Measurements from ENCODE around the gene ZNF324B. TPM values are rescaled to one million over a fixed set of nuclear protein-coding genes. Genes with fewer than 3 reads are reported as not detected.

ZNF324B gene
- total RNA-seq, 1 experiment from 2014 or later, result 7.2 TPM

DNA sequence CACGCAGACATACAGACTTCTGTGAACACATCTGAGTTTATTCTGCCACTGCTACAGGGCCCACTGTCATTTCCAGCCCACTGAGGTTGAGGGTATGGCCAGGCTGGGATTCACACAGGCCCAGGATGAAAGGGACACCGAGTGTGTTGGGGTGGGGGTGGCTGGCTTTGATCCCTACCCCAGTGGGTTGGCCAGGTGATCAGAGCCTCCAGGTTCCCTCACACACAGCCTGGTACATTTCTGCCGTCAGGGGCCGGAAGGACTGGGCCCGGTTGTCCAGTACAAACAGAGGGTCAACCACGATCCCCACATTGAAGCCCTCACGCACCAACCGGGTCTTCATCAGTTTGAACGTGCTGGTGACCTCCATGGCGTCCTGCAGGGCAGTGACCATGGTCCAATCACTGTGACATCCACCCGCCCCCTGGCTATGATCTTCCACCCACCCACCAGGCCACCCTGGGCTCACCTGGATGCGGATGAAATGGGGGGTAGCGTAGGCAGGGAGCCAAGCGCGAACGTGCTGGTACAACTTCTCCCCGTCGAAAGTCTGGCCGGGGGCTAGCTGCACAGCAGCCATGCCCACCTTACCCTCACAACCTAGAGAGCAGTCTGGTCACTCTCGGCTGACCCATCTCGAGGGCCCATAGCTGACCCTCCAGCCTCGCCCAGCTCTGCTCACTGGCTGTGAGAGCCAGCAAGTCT, 47.0 kb downstream of the ZNF324B start:
- Mint-ChIP-seq H3K4me1 (ENCODE audit: insufficient read depth, unreplicated experiment) (peaks cover 17% of the 10 kb centered on the region), H3K36me3 (ENCODE audit: insufficient read depth, unreplicated experiment) (peaks cover 15% of the 10 kb centered on the region), H3K27ac (ENCODE audit: low read depth, unreplicated experiment) (peak overlapping the region; percentile 86), H3K4me3 (ENCODE audit: unreplicated experiment) (peak overlapping the region; percentile 83), H3K27me3 (ENCODE audit: insufficient read depth, unreplicated experiment) (no peaks in the 10 kb centered on the region), H3K9me3 (ENCODE audit: unreplicated experiment) (peaks cover 22% of the 10 kb centered on the region)
- BruUV-seq (replicated peaks), result TSS peak; percentile 71
- ChIA-PET CTCF (no interaction called here), POLR2A (interaction anchor here (0.6 to 2.5 kb wide), 9 partner anchors 14 to 180 kb away, joined by 3 to 27 read pairs (median 6); partner anchors contain the start of genes CHMP2A, TRIM28, ZBTB45 and ZSCAN22)
- TF ChIP-seq, protein P1, sequence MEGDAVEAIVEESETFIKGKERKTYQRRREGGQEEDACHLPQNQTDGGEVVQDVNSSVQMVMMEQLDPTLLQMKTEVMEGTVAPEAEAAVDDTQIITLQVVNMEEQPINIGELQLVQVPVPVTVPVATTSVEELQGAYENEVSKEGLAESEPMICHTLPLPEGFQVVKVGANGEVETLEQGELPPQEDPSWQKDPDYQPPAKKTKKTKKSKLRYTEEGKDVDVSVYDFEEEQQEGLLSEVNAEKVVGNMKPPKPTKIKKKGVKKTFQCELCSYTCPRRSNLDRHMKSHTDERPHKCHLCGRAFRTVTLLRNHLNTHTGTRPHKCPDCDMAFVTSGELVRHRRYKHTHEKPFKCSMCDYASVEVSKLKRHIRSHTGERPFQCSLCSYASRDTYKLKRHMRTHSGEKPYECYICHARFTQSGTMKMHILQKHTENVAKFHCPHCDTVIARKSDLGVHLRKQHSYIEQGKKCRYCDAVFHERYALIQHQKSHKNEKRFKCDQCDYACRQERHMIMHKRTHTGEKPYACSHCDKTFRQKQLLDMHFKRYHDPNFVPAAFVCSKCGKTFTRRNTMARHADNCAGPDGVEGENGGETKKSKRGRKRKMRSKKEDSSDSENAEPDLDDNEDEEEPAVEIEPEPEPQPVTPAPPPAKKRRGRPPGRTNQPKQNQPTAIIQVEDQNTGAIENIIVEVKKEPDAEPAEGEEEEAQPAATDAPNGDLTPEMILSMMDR (IDR thresholded peaks at IDR 0.05; ENCODE audit: unreplicated experiment), result no peak
- DNase-seq (ENCODE audit: unreplicated experiment), result no peak
- intact Hi-C loops (cut with micrococcal nuclease), result no loop called here

- ChIA-PET CTCF (interaction anchor here (0.8 to 3.0 kb wide), 4 partner anchors 14 to 21 kb away, joined by 3 to 21 read pairs (median 4); partner anchors contain the start of gene ZBTB45), POLR2A (interaction anchor here (0.6 to 2.5 kb wide), 11 partner anchors 15 to 181 kb away, joined by 3 to 27 read pairs (median 6); partner anchors contain the start of genes CHMP2A, TRIM28, ZBTB45 and ZNF837)
- H3K4me1 Mint-ChIP-seq (ENCODE audit: insufficient read depth, unreplicated experiment), result peaks cover 17% of the 10 kb centered on the region
- H3K9me3 Mint-ChIP-seq (ENCODE audit: unreplicated experiment), result peaks cover 22% of the 10 kb centered on the region
- TF ChIP-seq, protein P1 (IDR thresholded peaks at IDR 0.05; ENCODE audit: unreplicated experiment), result peak; percentile 11
- H3K36me3 Mint-ChIP-seq (ENCODE audit: insufficient read depth, unreplicated experiment), result peaks cover 15% of the 10 kb centered on the region
- H3K27ac Mint-ChIP-seq (ENCODE audit: low read depth, unreplicated experiment), result peak overlapping the region; percentile 86
- H3K27me3 Mint-ChIP-seq (ENCODE audit: insufficient read depth, unreplicated experiment), result no peaks in the 10 kb centered on the region
- peak; percentile 100 for DNase-seq (ENCODE audit: unreplicated experiment)
- peak overlapping the region; percentile 83 for H3K4me3 Mint-ChIP-seq (ENCODE audit: unreplicated experiment)
- intact Hi-C loops (cut with micrococcal nuclease), result no loop called here
- no TSS peak for BruUV-seq (replicated peaks)
Measured at GRCh38 chr19:58499021-58499927, 47.9 kb downstream of the ZNF324B start.

GRCh38 chr19:58500242-58500641, 48.8 kb downstream of the ZNF324B start:
- H3K9me3 Mint-ChIP-seq (ENCODE audit: unreplicated experiment), result peaks cover 22% of the 10 kb centered on the region
- ChIA-PET CTCF (interaction anchor here (0.6 to 3.0 kb wide), 5 partner anchors 11 to 20 kb away, joined by 3 to 21 read pairs (median 3); partner anchors contain the start of gene ZBTB45), POLR2A (interaction anchor here (0.6 to 2.5 kb wide), 5 partner anchors 14 to 54 kb away, joined by 3 to 27 read pairs (median 7); partner anchors contain the start of genes CHMP2A, TRIM28 and ZBTB45)
- peak overlapping the region; percentile 86 for H3K27ac Mint-ChIP-seq (ENCODE audit: low read depth, unreplicated experiment)
- TF ChIP-seq, protein P1 (IDR thresholded peaks at IDR 0.05; ENCODE audit: unreplicated experiment), result no peak
- H3K27me3 Mint-ChIP-seq (ENCODE audit: insufficient read depth, unreplicated experiment), result no peaks in the 10 kb centered on the region
- DNase-seq (ENCODE audit: unreplicated experiment), result no peak
- H3K4me3 Mint-ChIP-seq (ENCODE audit: unreplicated experiment), result peak overlapping the region; percentile 83
- BruUV-seq (replicated peaks), result no TSS peak
- H3K4me1 Mint-ChIP-seq (ENCODE audit: insufficient read depth, unreplicated experiment), result peaks cover 17% of the 10 kb centered on the region
- intact Hi-C loops (cut with micrococcal nuclease), result no loop called here
- H3K36me3 Mint-ChIP-seq (ENCODE audit: insufficient read depth, unreplicated experiment), result peaks cover 12% of the 10 kb centered on the region

Other genes starting within 250 kb of the ZNF324B start
- gene ZNF544, start 222.7 kb upstream of the ZNF324B start, total RNA-seq (2022), result 39.4 and 42.3 TPM in 2 replicates
- 4.9 and 5.1 TPM in 2 replicates for gene ZNF8, start 172.7 kb upstream of the ZNF324B start, total RNA-seq (2022)
- 63.1 and 64.6 TPM in 2 replicates for gene ERVK3-1, start 146.2 kb upstream of the ZNF324B start, total RNA-seq (2022)
- 3.8 and 4.7 TPM in 2 replicates for gene ZSCAN22, start 124.6 kb upstream of the ZNF324B start, total RNA-seq (2022)
- 6.4 and 7.0 TPM in 2 replicates for gene A1BG, start 98.1 kb upstream of the ZNF324B start, total RNA-seq (2022)
- 3.2 and 3.9 TPM in 2 replicates for gene ZNF497, start 88.9 kb upstream of the ZNF324B start, total RNA-seq (2022)
- 1.5 and 1.7 TPM in 2 replicates for gene ZNF837, start 70.6 kb upstream of the ZNF324B start, total RNA-seq (2022)
- 1,779 and 1,872 TPM in 2 replicates for gene RPS5, start 64.4 kb upstream of the ZNF324B start, total RNA-seq (2022)
- 0.63 and 0.98 TPM in 2 replicates for gene RNF225, start 56.0 kb upstream of the ZNF324B start, total RNA-seq (2022)
- gene ZNF584, start 43.0 kb upstream of the ZNF324B start, total RNA-seq (2022), result 14.6 and 18.1 TPM in 2 replicates
- gene ZNF132, start 11.5 kb upstream of the ZNF324B start, total RNA-seq (2022), result not detected in 2 replicates
- gene ZNF324, start 15.5 kb downstream of the ZNF324B start, total RNA-seq (2022), result 6.5 and 7.9 TPM in 2 replicates
- 8.3 and 10.3 TPM in 2 replicates for gene ZNF446, start 24.7 kb downstream of the ZNF324B start, total RNA-seq (2022)
- 14.7 and 22.5 TPM in 2 replicates for gene SLC27A5, start 60.4 kb downstream of the ZNF324B start, total RNA-seq (2022)
- 12.8 and 15.0 TPM in 2 replicates for gene ZBTB45, start 68.2 kb downstream of the ZNF324B start, total RNA-seq (2022)
- 236 and 290 TPM in 2 replicates for gene TRIM28, start 92.4 kb downstream of the ZNF324B start, total RNA-seq (2022)
- 154 and 184 TPM in 2 replicates for gene CHMP2A, start 103.5 kb downstream of the ZNF324B start, total RNA-seq (2022)
- gene UBE2M, start 107.0 kb downstream of the ZNF324B start, total RNA-seq (2022), result 149 and 158 TPM in 2 replicates
- 50.7 and 51.9 TPM in 2 replicates for gene MZF1, start 121.7 kb downstream of the ZNF324B start, total RNA-seq (2022)